Measurements from ENCODE around the gene RRP1. TPM values are rescaled to one million over a fixed set of nuclear protein-coding genes. Genes with fewer than 3 reads are reported as not detected.

The RRP1 gene
- total RNA-seq, 1 experiment from 2014 or later = 76.7 TPM

GRCh38 chr21:43749651-43750262 lies 39.6 kb upstream of the RRP1 start:
- no peaks in the 10 kb centered on the region for H3K79me2 ChIP-seq (ENCODE audit: insufficient read depth, low read length)
- no peaks in the 10 kb centered on the region for H3K79me1 ChIP-seq (ENCODE audit: insufficient read depth, low read depth, low read length, poor library complexity, severe bottlenecking)
- H3K27ac ChIP-seq (ENCODE audit: insufficient read length, low read depth, low read length) = no peak overlapping the region
- Mint-ChIP-seq H3K27ac (no peak overlapping the region; a peak in 1 of 7 replicates), H3K36me3 (ENCODE audit: insufficient read depth in 1 of 3, low read depth in 3 of 3) (peaks cover 29 to 75% (median 51%) of the 10 kb centered on the region in 3 experiments), H3K9me3 (no peaks in the 10 kb centered on the region), H3K4me1 (no peaks in the 10 kb centered on the region), H3K4me3 (no peak overlapping the region; a peak in 1 of 5 replicates), H3K27me3 (ENCODE audit: low read depth) (no peaks in the 10 kb centered on the region)
- no peak overlapping the region for H3K23ac ChIP-seq (ENCODE audit: insufficient read length, low read depth, low read length)
- H3K56ac ChIP-seq (ENCODE audit: insufficient read length, low read depth, low read length) = no peak overlapping the region
- H2BK12ac ChIP-seq (ENCODE audit: insufficient read length, low read depth, low read length) = no peak overlapping the region
- no peak overlapping the region for H4K5ac ChIP-seq (ENCODE audit: insufficient read length, low read depth, low read length)
- H4K91ac ChIP-seq (ENCODE audit: insufficient read length, low read depth, low read length) = no peak overlapping the region
- H4K8ac ChIP-seq (replicated peaks; ENCODE audit: insufficient read length, low read depth, low read length) = no peak overlapping the region
- H3T11ph ChIP-seq (ENCODE audit: low read length) = no peak overlapping the region
- TF ChIP-seq, protein P1, sequence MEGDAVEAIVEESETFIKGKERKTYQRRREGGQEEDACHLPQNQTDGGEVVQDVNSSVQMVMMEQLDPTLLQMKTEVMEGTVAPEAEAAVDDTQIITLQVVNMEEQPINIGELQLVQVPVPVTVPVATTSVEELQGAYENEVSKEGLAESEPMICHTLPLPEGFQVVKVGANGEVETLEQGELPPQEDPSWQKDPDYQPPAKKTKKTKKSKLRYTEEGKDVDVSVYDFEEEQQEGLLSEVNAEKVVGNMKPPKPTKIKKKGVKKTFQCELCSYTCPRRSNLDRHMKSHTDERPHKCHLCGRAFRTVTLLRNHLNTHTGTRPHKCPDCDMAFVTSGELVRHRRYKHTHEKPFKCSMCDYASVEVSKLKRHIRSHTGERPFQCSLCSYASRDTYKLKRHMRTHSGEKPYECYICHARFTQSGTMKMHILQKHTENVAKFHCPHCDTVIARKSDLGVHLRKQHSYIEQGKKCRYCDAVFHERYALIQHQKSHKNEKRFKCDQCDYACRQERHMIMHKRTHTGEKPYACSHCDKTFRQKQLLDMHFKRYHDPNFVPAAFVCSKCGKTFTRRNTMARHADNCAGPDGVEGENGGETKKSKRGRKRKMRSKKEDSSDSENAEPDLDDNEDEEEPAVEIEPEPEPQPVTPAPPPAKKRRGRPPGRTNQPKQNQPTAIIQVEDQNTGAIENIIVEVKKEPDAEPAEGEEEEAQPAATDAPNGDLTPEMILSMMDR (conservative IDR thresholded peaks at IDR 0.05) = no peak
- H3K9me3 ChIP-seq (ENCODE audit: control insufficient read depth, low read depth, low read length) = no peaks in the 10 kb centered on the region
- no peak overlapping the region for H2AFZ ChIP-seq (ENCODE audit: low read length)
- no peak overlapping the region for H3K4ac ChIP-seq (ENCODE audit: low read depth, low read length)
- H3K27me3 ChIP-seq (ENCODE audit: insufficient read depth, low read length) = no peaks in the 10 kb centered on the region
- WGBS (ENCODE audit: extremely low coverage, insufficient read length, low lambda C conversion rate) = no CpG with 5 or more reads among the region's 18 CpGs
- H4K20me1 ChIP-seq (ENCODE audit: control insufficient read depth, insufficient read depth, insufficient read length) = no peaks in the 10 kb centered on the region
- H3K4me1 ChIP-seq (ENCODE audit: insufficient read depth, low read length) = no peaks in the 10 kb centered on the region
- no peaks in the 10 kb centered on the region for H3K23me2 ChIP-seq (ENCODE audit: insufficient read length, low read depth, low read length, poor library complexity, severe bottlenecking)
- H3K14ac ChIP-seq (ENCODE audit: insufficient read depth, low read length) = no peak overlapping the region
- no peak overlapping the region for H2BK120ac ChIP-seq (ENCODE audit: low read depth, low read length, poor library complexity, severe bottlenecking)
- DNase-seq = no peak
- no peak overlapping the region for H2AK5ac ChIP-seq (ENCODE audit: insufficient read length, low read length)
- H3K9ac ChIP-seq (ENCODE audit: extremely low read depth, insufficient read length, low read length) = no peak overlapping the region
- H3K4me2 ChIP-seq (ENCODE audit: insufficient read depth, insufficient read length, low read length) = no peak overlapping the region
- no peak overlapping the region for H2BK15ac ChIP-seq (ENCODE audit: low read depth, low read length)
- no peak overlapping the region for H3K18ac ChIP-seq (ENCODE audit: insufficient read length, low read depth, low read length)
- no peak overlapping the region for H2BK5ac ChIP-seq (ENCODE audit: insufficient read length, low read length)
- H2BK20ac ChIP-seq (ENCODE audit: low read depth, low read length, poor library complexity, severe bottlenecking) = no peak overlapping the region

All from H9 (cell line).